Measurements from ENCODE around the gene CHMP2A. TPM values are rescaled to one million over a fixed set of nuclear protein-coding genes. Genes with fewer than 3 reads are reported as not detected.

The CHMP2A gene
- polyA plus RNA-seq, 2 of the 4 experiments (the other 2 are of a cell fraction) = 198 to 280 TPM

- ChIA-PET POLR2A (interaction anchor here (1.2 to 6.8 kb wide), 3 partner anchors 7 to 31 kb away, joined by 3 to 103 read pairs (median 85); partner anchors contain the start of genes TRIM28 and ZBTB45), CTCF (interaction anchor here (0.6 to 13.8 kb wide), 2 partner anchors 14 to 32 kb away, joined by 3 to 222 read pairs; partner anchors contain the start of gene ZBTB45)
- TF ChIP-seq TP53 (CRISPR knock-in tag; IDR thresholded peaks at IDR 0.05) (peak; percentile 87), JUN (IDR thresholded peaks at IDR 0.05) (peak in 1 of 2 experiments; percentile 21; a peak in 2 of 5 replicates), CBX8 (IDR thresholded peaks at IDR 0.05) (no peak), EHMT2 (IDR thresholded peaks at IDR 0.05; ENCODE audit: low read depth) (no peak), PBX3 (IDR thresholded peaks at IDR 0.05) (peak; percentile 60; the same call in 1 of the 2 replicates), ELK1 (IDR thresholded peaks at IDR 0.05; ENCODE audit: low read depth, low read length) (no peak), USF2 (IDR thresholded peaks at IDR 0.05) (no peak), POLR2AphosphoS2 (conservative IDR thresholded peaks at IDR 0.05; ENCODE audit: low read length) (peak; percentile 86; the same call in 1 of the 2 replicates), GATA3 (IDR thresholded peaks at IDR 0.05; ENCODE audit: borderline replicate concordance) (0 out of 2 replicates have a peak, but pooled peaks have one; percentile 9), ZNF302 (CRISPR knock-in tag; IDR thresholded peaks at IDR 0.05) (no peak), PHF8 (IDR thresholded peaks at IDR 0.05; ENCODE audit: borderline replicate concordance, low read depth) (no peak), HOXA7 (CRISPR knock-in tag; IDR thresholded peaks at IDR 0.05) (0 out of 2 replicates have a peak, but pooled peaks have one; percentile 9), BCL3 (IDR thresholded peaks at IDR 0.05) (no peak), ESRRA (IDR thresholded peaks at IDR 0.05; ENCODE audit: borderline replicate concordance, low read length) (no peak), RARB (CRISPR knock-in tag; IDR thresholded peaks at IDR 0.05) (0 out of 2 replicates have a peak, but pooled peaks have one; percentile 28), TFCP2L1 (CRISPR knock-in tag; IDR thresholded peaks at IDR 0.05) (0 out of 2 replicates have a peak, but pooled peaks have one; percentile 15)
- no peak overlapping the region for H3K4me3 ChIP-seq
- no peaks in the 10 kb centered on the region for H3K9me3 ChIP-seq
- H3K4me2 ChIP-seq = no peak overlapping the region
- WGBS (ENCODE audit: missing lambda C conversion rate) = 93% methylated on average over 18 of the region's 18 CpGs
- peaks cover 34% of the 10 kb centered on the region for H3K4me1 ChIP-seq
- no peak overlapping the region for H3K27ac ChIP-seq
- ATAC-seq (no peak), FAIRE-seq (no peak), DNase-seq (ENCODE audit: low read depth in 1 of 2, low spot score in 1 of 2) (no peak)
Measured at GRCh38 chr19:58551577-58552471, 3.1 kb downstream of the CHMP2A start.

- ATAC-seq (no peak), FAIRE-seq (no peak), DNase-seq (ENCODE audit: low read depth in 1 of 2, low spot score in 1 of 2) (no peak)
- ChIA-PET CTCF (interaction anchor here (0.6 to 13.8 kb wide), 2 partner anchors 15 to 31 kb away, joined by 3 to 222 read pairs; partner anchors contain the start of gene ZBTB45), POLR2A (interaction anchor here (1.2 to 6.8 kb wide), 3 partner anchors 11 to 37 kb away, joined by 3 to 85 read pairs (median 3); partner anchors contain the start of gene ZBTB45)
- peaks cover 34% of the 10 kb centered on the region for H3K4me1 ChIP-seq
- no peak for TF ChIP-seq CBX8 (IDR thresholded peaks at IDR 0.05)
- TF ChIP-seq SREBF2 (IDR thresholded peaks at IDR 0.05) = no peak
- no peak for TF ChIP-seq NFE2L2 (conservative IDR thresholded peaks at IDR 0.05; ENCODE audit: low read length)
- TF ChIP-seq ELK1 (IDR thresholded peaks at IDR 0.05; ENCODE audit: low read depth, low read length) = no peak
- TF ChIP-seq ATOH8 (CRISPR knock-in tag; IDR thresholded peaks at IDR 0.05; ENCODE audit: low read depth) = no peak
- no peak for TF ChIP-seq KDM5A (IDR thresholded peaks at IDR 0.05)
- no peak for TF ChIP-seq HEYL (CRISPR knock-in tag; IDR thresholded peaks at IDR 0.05)
- TF ChIP-seq TFCP2L1 (CRISPR knock-in tag; IDR thresholded peaks at IDR 0.05) = no peak
- TF ChIP-seq E2F6 (IDR thresholded peaks at IDR 0.05; ENCODE audit: borderline replicate concordance, low read depth) = no peak
- no peak for TF ChIP-seq HOXB5 (CRISPR knock-in tag; IDR thresholded peaks at IDR 0.05)
- no peak for TF ChIP-seq EHMT2 (IDR thresholded peaks at IDR 0.05; ENCODE audit: low read depth)
- no peak for TF ChIP-seq SMC3 (IDR thresholded peaks at IDR 0.05)
- no peak for TF ChIP-seq MAFK (IDR thresholded peaks at IDR 0.05; ENCODE audit: partially characterized antibody)
- TF ChIP-seq ZC3H11A (IDR thresholded peaks at IDR 0.05) = no peak
- TF ChIP-seq HDAC2 (IDR thresholded peaks at IDR 0.05) = no peak
- TF ChIP-seq TP53 (CRISPR knock-in tag; IDR thresholded peaks at IDR 0.05) = no peak
- TF ChIP-seq RNF2 (IDR thresholded peaks at IDR 0.05; ENCODE audit: borderline replicate concordance, low read depth) = no peak
- no peak for TF ChIP-seq POLR2A (IDR thresholded peaks at IDR 0.05; ENCODE audit: low read length)
- H3K4me2 ChIP-seq = no peak overlapping the region
- 63% methylated on average over 1 of the region's 1 CpG for WGBS (ENCODE audit: missing lambda C conversion rate)
- no peaks in the 10 kb centered on the region for H3K9me3 ChIP-seq
- no peak overlapping the region for H3K27ac ChIP-seq
- no peak overlapping the region for H3K4me3 ChIP-seq
Measured at GRCh38 chr19:58551123-58551497, 3.8 kb downstream of the CHMP2A start.

All from A549 (cell line).